ENCODE data around the gene CD46.
"Not testable (repeated sequence)": the region's sequence is repeated elsewhere in the genome, so short reads cannot be mapped to it uniquely, and the experiment has no call there.

Gene CD46

GRCh38 chr1:207751790-207752455, at the start of gene CD46:
Gene CD46, plus strand, starts transcription at chr1:207752054. Its CDS starts 159 bp downstream, at chr1:207752213.
- DNase-seq: peak; percentile 91

GRCh38 chr1:207702317-207702716, 49.5 kb upstream of the CD46 start:
- DNase-seq: no peak

- DNase-seq: no peak
These were observed 48.1 kb upstream of the CD46 start for GRCh38 chr1:207703712-207704111.

- DNase-seq: not testable (repeated sequence)
These were observed 43.9 kb upstream of the CD46 start for GRCh38 chr1:207708004-207708403.

GRCh38 chr1:207711285-207711684, 40.6 kb upstream of the CD46 start:
- DNase-seq: no peak

GRCh38 chr1:207712701-207713100, 39.2 kb upstream of the CD46 start:
- not testable (repeated sequence) for DNase-seq

- no peak for DNase-seq
These were observed 38.3 kb upstream of the CD46 start for GRCh38 chr1:207713529-207713928.

- DNase-seq: no peak
These were observed 32.6 kb upstream of the CD46 start for GRCh38 chr1:207719234-207719633.

- not testable (repeated sequence) for DNase-seq
These were observed 23.5 kb upstream of the CD46 start for GRCh38 chr1:207728200-207728858.

- DNase-seq: not testable (repeated sequence)
These were observed 14.2 kb upstream of the CD46 start for GRCh38 chr1:207737503-207738157.

GRCh38 chr1:207738158-207738659, 13.6 kb upstream of the CD46 start:
- DNase-seq: not testable (repeated sequence)

- no peak for DNase-seq
These were observed 11.6 kb upstream of the CD46 start for GRCh38 chr1:207740207-207740606.

GRCh38 chr1:207742850-207743555, 8.9 kb upstream of the CD46 start:
- DNase-seq: no peak

GRCh38 chr1:207744000-207744534, 7.8 kb upstream of the CD46 start:
- no peak for DNase-seq

GRCh38 chr1:207745285-207745684, 6.6 kb upstream of the CD46 start:
- DNase-seq: no peak

GRCh38 chr1:207745839-207746767, 5.8 kb upstream of the CD46 start:
- no peak for DNase-seq

GRCh38 chr1:207747627-207748492, 4.0 kb upstream of the CD46 start:
- no peak for DNase-seq

GRCh38 chr1:207748737-207749528, 2.9 kb upstream of the CD46 start:
- DNase-seq: no peak

GRCh38 chr1:207750631-207751305, 1.1 kb upstream of the CD46 start:
- DNase-seq: no peak

Measured in NCI-H2171 treated with DMSO at 0.1 percent for 48 hours (cell line).